GM12878 (cell line): ENCODE data around the gene SHISA6. TPM values are rescaled to one million over a fixed set of nuclear protein-coding genes. Genes with fewer than 3 reads are reported as not detected.

Experiments used
- ATAC-seq: fragments of 200-7000 bp; cut with Tn5 transposase; 3 replicates; pipeline ENCODE4 v1.9.1; 2020; ENCODE audit warnings: mild to moderate bottlenecking, moderate library complexity
- BruUV-seq: library from RNA; stranded (reverse); fragments of 400-500 nt; replicated peaks from 2 replicates; lab custom pipeline; 2021; lab: Mats Ljungman, UMichigan
- CTCF ChIA-PET: fragments of 300-600 bp; sonication (Branson Sonifier 250); formaldehyde crosslinking; extraction: SDS; loops from one replicate; lab custom pipeline; 2021; ENCODE audit warnings: inconsistent platforms; lab: Yijun Ruan, JAX
- POLR2A ChIA-PET: fragments of 350-600 bp; formaldehyde crosslinking; extraction: SDS; loops from one replicate; lab custom pipeline; 2021; ENCODE audit warnings: inconsistent platforms; lab: Charles Lee
- RAD21 ChIA-PET: fragments of 300-600 bp; sonication (Branson Sonifier 250); formaldehyde crosslinking; loops from one replicate; lab custom pipeline; 2023; ENCODE audit warnings: antibody characterized with exemption; ENCODE audit not compliant: unreplicated experiment; lab: Charles Lee
- SMC1A ChIA-PET: fragments of 300-600 bp; sonication (Branson Sonifier 250); formaldehyde crosslinking; loops from one replicate; lab custom pipeline; 2023; ENCODE audit not compliant: unreplicated experiment, uncharacterized antibody; lab: Charles Lee
- DNase-seq: peaks from one replicate; pipeline ENCODE4 v3.0.0-alpha.2; 2011; ENCODE audit warnings: low read depth, low spot score
- FAIRE-seq: peaks from 3 replicates; lab custom pipeline; 2011; peaks lifted over from hg19 to GRCh38; lab: Jason Lieb, UNC
- H2AFZ ChIP-seq: 2 replicates; pipeline ENCODE4 v1.6.0; 2011; ENCODE audit warnings: low read depth, low read length, control low read depth; ENCODE audit not compliant: control insufficient read depth
- H3K27ac ChIP-seq: 2 replicates; pipeline ENCODE4 v1.5.1; 2011; ENCODE audit warnings: control low read depth; ENCODE audit not compliant: control insufficient read depth, insufficient read depth
- H3K27me3 ChIP-seq, 2 experiments: replicated peaks in 1 of 2; 2 replicates each; pipeline versions ENCODE4 v1.6.0 to v1.6.1; 2011; ENCODE audit warnings: low read length in 1 of 2; ENCODE audit not compliant: control insufficient read depth in 2 of 2, insufficient read depth in 2 of 2
- H3K36me3 ChIP-seq, 2 experiments: 2 replicates each; pipeline ENCODE4 v1.5.1; 2011; ENCODE audit warnings: low read length in 1 of 2; ENCODE audit not compliant: control insufficient read depth in 2 of 2, insufficient read depth in 2 of 2
- H3K4me1 ChIP-seq: 2 replicates; pipeline ENCODE4 v1.6.1; 2011; ENCODE audit warnings: mild to moderate bottlenecking, low read length, moderate library complexity, mixed read lengths; ENCODE audit not compliant: control insufficient read depth, insufficient read depth
- H3K4me2 ChIP-seq: 2 replicates; pipeline ENCODE4 v1.6.0; 2011; ENCODE audit warnings: control low read depth; ENCODE audit not compliant: control insufficient read depth, insufficient read depth
- H3K4me3 ChIP-seq: fragments of 200-600 bp; sonication (generic); 2 replicates; pipeline ENCODE4 v1.5.1; 2016
- H3K79me2 ChIP-seq: 2 replicates; pipeline ENCODE4 v1.6.0; 2011; ENCODE audit warnings: low read length; ENCODE audit not compliant: control insufficient read depth, insufficient read depth
- H3K9ac ChIP-seq: 2 replicates; pipeline ENCODE4 v1.8.0; 2011; ENCODE audit warnings: low read length, control low read depth, mixed read lengths; ENCODE audit not compliant: control insufficient read depth, insufficient read depth
- H3K9me3 ChIP-seq: replicated peaks from 3 replicates; pipeline ENCODE4 v1.5.1; 2011; ENCODE audit warnings: mild to moderate bottlenecking, low read length; ENCODE audit not compliant: control insufficient read depth, insufficient read depth
- H4K20me1 ChIP-seq: 2 replicates; pipeline ENCODE4 v1.6.0; 2011; ENCODE audit not compliant: control insufficient read depth, insufficient read depth
- ELK1 ChIP-seq: IDR thresholded peaks from 2 replicates; pipeline ENCODE4 v1.6.1; 2012; ENCODE audit warnings: low read depth, low read length, improper control_type of control experiment
- EP300 ChIP-seq, 2 experiments: fragments of 150-350 bp in 1 of 2; IDR thresholded peaks; 2 replicates each; pipeline ENCODE4 v1.6.1; 2011 to 2012; ENCODE audit warnings: low read depth in 2 of 2, low read length in 2 of 2, borderline replicate concordance in 1 of 2, improper control_type of control experiment in 1 of 2, inconsistent platforms in 1 of 2; ENCODE audit not compliant: control insufficient read depth in 1 of 2
- FOS ChIP-seq: IDR thresholded peaks from 3 replicates; pipeline ENCODE4 v1.6.1; 2011; ENCODE audit warnings: borderline replicate concordance; ENCODE audit not compliant: insufficient read length; ENCODE audit errors: extremely low read depth
- KLF5 ChIP-seq: fragments of 450-650 bp; IDR thresholded peaks from 2 replicates; pipeline ENCODE4 v1.6.1; 2014; ENCODE audit warnings: mild to moderate bottlenecking; ENCODE audit not compliant: partially characterized antibody
- LARP7 ChIP-seq: fragments of 450-650 bp; IDR thresholded peaks from 2 replicates; pipeline ENCODE4 v1.6.1; 2017; ENCODE audit warnings: mild to moderate bottlenecking
- MYB ChIP-seq: fragments of 150-350 bp; IDR thresholded peaks from 2 replicates; pipeline ENCODE4 v1.6.1; 2014; ENCODE audit warnings: mild to moderate bottlenecking, low read depth, low read length, borderline replicate concordance
- MYC ChIP-seq: IDR thresholded peaks from 2 replicates; pipeline ENCODE4 v1.6.1; 2011; ENCODE audit warnings: mild to moderate bottlenecking, low read length, moderate library complexity, inconsistent platforms; ENCODE audit not compliant: insufficient read depth, insufficient replicate concordance, insufficient read length, severe bottlenecking
- NBN ChIP-seq: fragments of 450-650 bp; IDR thresholded peaks from 2 replicates; pipeline ENCODE4 v1.6.1; 2016
- SPI1 ChIP-seq: IDR thresholded peaks from 2 replicates; pipeline ENCODE4 v1.6.1; 2011; ENCODE audit warnings: low read depth, mild to moderate bottlenecking, low read length, moderate library complexity, borderline replicate concordance; ENCODE audit not compliant: insufficient read depth
- TARDBP ChIP-seq: IDR thresholded peaks from 2 replicates; pipeline ENCODE4 v1.6.1; 2016; ENCODE audit warnings: borderline replicate concordance
- ZBTB11 ChIP-seq: fragments of 450-650 bp; formaldehyde crosslinking; IDR thresholded peaks from 2 replicates; pipeline ENCODE4 v1.5.0; 2022; ENCODE audit warnings: mild to moderate bottlenecking, missing genetic modification characterization
- ZZZ3 ChIP-seq: IDR thresholded peaks from 2 replicates; pipeline ENCODE4 v1.6.1; 2011; ENCODE audit warnings: low read depth; ENCODE audit not compliant: control insufficient read depth, insufficient read length
- WGBS: methylation state at CpG from one replicate; pipeline ENCODE4 v1.1.6; 2016; ENCODE audit warnings: low lambda C conversion rate; ENCODE audit not compliant: insufficient replicate concordance, insufficient coverage; ENCODE audit errors: missing lambda C conversion rate; 5-methylcytosine and 5-hydroxymethylcytosine counted together
- in situ Hi-C: fragments of 300-500 bp; cut with MboI; formaldehyde crosslinking; loops from 9 replicates; pipeline ENCODE4 v1.14.3; 2018; ENCODE audit warnings: mixed read lengths
- intact Hi-C: fragments of 100-400 bp; cut with micrococcal nuclease; formaldehyde crosslinking; loops from one replicate; pipeline ENCODE4 v1.14.2; 2022; ENCODE audit not compliant: unreplicated experiment
- polyA plus RNA-seq, 11 experiments: library from polyadenylated mRNA; depleted of rRNA in 4 of 11; unstranded in 6 of 11; stranded (reverse) in 5 of 11; fragments of >200 nt; fragmentation: Nextera tagmentation in 4 of 11; fragmentation: Illumina TruSeq in 1 of 11; extraction: Ambion mirVana in 4 of 11; extraction: Trizol in 1 of 11; gene quantifications; 1 replicate in 1 of 11; 2 replicates in 10 of 11; pipeline versions ENCODE4 v1.2.1 to v1.2.3, GENCODE V29; 2011 to 2016; ENCODE audit warnings: inconsistent platforms in 2 of 11, missing spikeins in 2 of 11, low read depth in 1 of 11
- total RNA-seq, 4 experiments: library from RNA; depleted of rRNA in 3 of 4; stranded (reverse); fragments of >200 nt in 3 of 4; fragmentation: Illumina TruSeq in 1 of 4; extraction: Trizol in 1 of 4; gene quantifications; 2 replicates each; pipeline versions ENCODE4 v1.2.1 to v1.2.3, GENCODE V29; 2013 to 2021

SHISA6 gene
- total and polyA plus RNA-seq, 10 of the 15 experiments (the other 5 are each of a cell fraction or from before 2014, with no cell fraction given), result not detected

- FAIRE-seq (no peak), DNase-seq (no peak), ATAC-seq (no peak)
- ChIA-PET RAD21 (no interaction called here), SMC1A (no interaction called here), POLR2A (no interaction called here), CTCF (no interaction called here)
- Histone ChIP-seq H3K9ac (no peak overlapping the region), H3K36me3 (no peaks in the 10 kb centered on the region), H3K4me1 (no peaks in the 10 kb centered on the region), H2AFZ (no peak overlapping the region), H3K27ac (no peak overlapping the region), H3K79me2 (no peaks in the 10 kb centered on the region), H3K4me3 (no peak overlapping the region), H3K4me2 (no peak overlapping the region), H3K27me3 (no peaks in the 10 kb centered on the region), H4K20me1 (no peaks in the 10 kb centered on the region), H3K9me3 (no peaks in the 10 kb centered on the region; the same call in 2 of the 3 replicates)
- TF ChIP-seq EP300 (IDR thresholded peaks at IDR 0.05; ENCODE audit: borderline replicate concordance in 1 of 2, control insufficient read depth in 1 of 2, low read depth in 2 of 2, low read length in 2 of 2), result no peak
- no peak for TF ChIP-seq SPI1
- no peak for TF ChIP-seq ELK1
- no peak for TF ChIP-seq MYC
- no peak for TF ChIP-seq ZZZ3
- TF ChIP-seq MYB, result no peak
- TF ChIP-seq LARP7, result no peak
- no peak for TF ChIP-seq NBN
- TF ChIP-seq KLF5, result no peak
- no peak for TF ChIP-seq FOS
- no peak for TF ChIP-seq TARDBP
- TF ChIP-seq ZBTB11, result no peak
- no TSS peak for BruUV-seq
- WGBS, result 0% methylated on average over 1 of the region's 1 CpG
- in situ Hi-C loops, result no loop called here
- intact Hi-C loops, result no loop called here
Observed at GRCh38 chr17:11554042-11554441, 313.0 kb downstream of the SHISA6 start.
